Fibroblast of the aortic adventitia (primary cell): ENCODE data around the gene PTH. TPM values are rescaled to one million over a fixed set of nuclear protein-coding genes. Genes with fewer than 3 reads are reported as not detected.

Experiments used
- DNase-seq: peaks from one replicate; pipeline ENCODE4 v3.0.0-alpha.2; 2010; ENCODE audit warnings: low read depth
- H3K4me3 ChIP-seq: 2 replicates; pipeline ENCODE4 v1.5.1; 2011; ENCODE audit warnings: low read depth, mild to moderate bottlenecking, control low read depth, low read length, moderate library complexity
- total RNA-seq: library from RNA; depleted of rRNA; stranded (reverse); fragments of >200 nt; gene quantifications from 2 replicates; pipeline ENCODE4 v1.2.3, GENCODE V29; 2012; ENCODE audit warnings: low replicate concordance
- TF ChIP-seq, protein P1 (sequence below): IDR thresholded peaks from 2 replicates; pipeline ENCODE4 v1.5.1; 2011; ENCODE audit warnings: mild to moderate bottlenecking, low read length, control low read depth, inconsistent platforms; ENCODE audit not compliant: insufficient read depth

The PTH gene
- total RNA-seq, 1 donor = not detected

DNA sequence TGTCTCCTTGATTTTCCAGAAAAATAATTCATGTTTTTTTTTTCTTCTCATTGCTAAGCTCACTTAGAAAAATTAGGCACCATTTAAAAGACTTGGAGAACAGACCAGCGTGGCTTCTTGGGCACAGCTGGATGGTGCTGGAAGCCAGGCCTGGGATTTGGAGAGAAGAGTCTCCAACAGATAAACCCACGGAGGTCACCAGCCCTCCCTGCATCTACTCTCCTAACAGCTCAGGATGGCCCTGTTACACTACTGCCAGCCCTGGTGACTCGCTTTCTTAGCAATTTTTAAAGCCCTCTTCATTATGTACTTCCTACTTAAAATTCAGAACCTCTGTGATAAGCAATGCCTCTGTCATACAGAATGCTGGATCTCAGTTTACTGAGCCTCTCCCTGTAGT is 1.7 kb downstream of the PTH start:
- DNase-seq = no peak
- TF ChIP-seq, protein P1, sequence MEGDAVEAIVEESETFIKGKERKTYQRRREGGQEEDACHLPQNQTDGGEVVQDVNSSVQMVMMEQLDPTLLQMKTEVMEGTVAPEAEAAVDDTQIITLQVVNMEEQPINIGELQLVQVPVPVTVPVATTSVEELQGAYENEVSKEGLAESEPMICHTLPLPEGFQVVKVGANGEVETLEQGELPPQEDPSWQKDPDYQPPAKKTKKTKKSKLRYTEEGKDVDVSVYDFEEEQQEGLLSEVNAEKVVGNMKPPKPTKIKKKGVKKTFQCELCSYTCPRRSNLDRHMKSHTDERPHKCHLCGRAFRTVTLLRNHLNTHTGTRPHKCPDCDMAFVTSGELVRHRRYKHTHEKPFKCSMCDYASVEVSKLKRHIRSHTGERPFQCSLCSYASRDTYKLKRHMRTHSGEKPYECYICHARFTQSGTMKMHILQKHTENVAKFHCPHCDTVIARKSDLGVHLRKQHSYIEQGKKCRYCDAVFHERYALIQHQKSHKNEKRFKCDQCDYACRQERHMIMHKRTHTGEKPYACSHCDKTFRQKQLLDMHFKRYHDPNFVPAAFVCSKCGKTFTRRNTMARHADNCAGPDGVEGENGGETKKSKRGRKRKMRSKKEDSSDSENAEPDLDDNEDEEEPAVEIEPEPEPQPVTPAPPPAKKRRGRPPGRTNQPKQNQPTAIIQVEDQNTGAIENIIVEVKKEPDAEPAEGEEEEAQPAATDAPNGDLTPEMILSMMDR = no peak
- no peak overlapping the region for H3K4me3 ChIP-seq

DNA sequence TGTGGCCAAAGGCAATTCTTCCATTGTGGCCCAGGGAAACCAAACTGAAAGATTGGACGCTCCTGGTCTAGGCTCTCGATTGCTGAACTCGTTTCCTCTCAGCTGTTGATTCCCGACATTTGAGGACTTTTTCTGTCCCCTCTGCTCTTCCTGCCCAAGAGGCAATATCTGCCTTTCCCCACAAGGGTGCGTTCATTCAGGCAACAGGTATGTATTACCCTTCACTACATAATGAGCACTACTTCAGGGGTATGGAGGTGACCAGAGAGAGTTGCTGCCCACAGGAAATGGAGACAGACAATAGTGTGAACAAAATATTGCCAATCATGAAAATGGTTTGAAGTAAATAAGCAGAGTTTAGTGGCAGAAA is 8.2 kb downstream of the PTH start:
- TF ChIP-seq, protein P1 = peak; percentile 47
- no peak overlapping the region for H3K4me3 ChIP-seq
- peak; percentile 12 for DNase-seq

DNA sequence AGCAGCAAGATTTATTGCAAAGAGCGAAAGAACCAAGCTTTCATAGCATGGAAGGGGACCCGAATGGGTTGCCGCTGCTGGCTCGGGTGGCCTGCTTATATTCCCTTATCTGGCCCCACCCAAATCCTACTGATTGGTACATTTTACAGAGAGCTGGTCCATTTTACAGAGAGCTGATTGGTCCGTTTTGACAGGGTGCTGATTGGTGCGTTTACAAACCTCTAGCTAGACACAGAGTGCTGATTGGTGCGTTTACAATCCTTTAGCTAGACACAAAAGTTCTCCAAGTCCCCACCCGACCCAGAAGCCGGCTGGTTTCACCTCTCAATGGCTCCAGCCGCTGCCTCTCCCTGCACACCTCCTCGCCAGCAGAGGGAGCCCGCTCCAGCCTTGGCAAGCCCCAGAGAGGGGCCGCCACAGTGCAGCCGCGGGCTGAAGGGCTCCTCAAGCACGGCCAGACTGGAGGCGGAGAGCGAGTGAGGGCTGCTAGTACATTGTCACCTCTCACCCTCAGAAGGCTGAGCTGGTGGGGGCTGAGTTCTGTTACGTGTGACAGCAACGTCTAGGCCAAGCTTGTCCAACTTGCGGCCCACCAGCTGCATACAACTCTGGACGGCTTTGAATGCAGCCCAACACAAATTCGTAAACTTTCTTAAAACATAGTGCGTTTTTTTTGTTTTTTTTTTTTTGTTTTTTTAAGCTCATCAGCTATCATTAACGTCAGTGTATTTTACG is 8.7 kb downstream of the PTH start:
- TF ChIP-seq, protein P1 = peak; percentile 36
- DNase-seq = peak; percentile 6
- H3K4me3 ChIP-seq = no peak overlapping the region

DNA sequence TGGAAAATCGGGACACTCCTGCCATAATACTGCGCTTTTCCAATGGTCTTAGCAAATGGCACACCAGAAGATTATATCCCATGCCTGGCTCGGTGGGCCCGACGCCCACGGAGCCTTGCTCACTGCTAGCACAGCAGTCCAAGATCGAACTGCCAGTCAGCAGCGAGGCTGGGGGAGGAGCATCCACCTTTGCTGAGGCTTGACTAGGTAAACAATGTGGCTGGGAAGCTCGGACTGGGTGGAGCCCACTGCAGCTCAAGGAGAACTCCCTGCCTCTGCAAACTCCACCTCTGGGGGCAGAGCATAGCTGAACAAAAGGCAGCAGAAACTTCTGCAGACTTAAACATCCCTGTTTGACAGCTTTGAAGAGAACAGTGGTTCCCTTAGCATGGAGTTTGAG is 15.6 kb downstream of the PTH start:
- TF ChIP-seq, protein P1 = no peak
- DNase-seq = no peak
- no peak overlapping the region for H3K4me3 ChIP-seq

DNA sequence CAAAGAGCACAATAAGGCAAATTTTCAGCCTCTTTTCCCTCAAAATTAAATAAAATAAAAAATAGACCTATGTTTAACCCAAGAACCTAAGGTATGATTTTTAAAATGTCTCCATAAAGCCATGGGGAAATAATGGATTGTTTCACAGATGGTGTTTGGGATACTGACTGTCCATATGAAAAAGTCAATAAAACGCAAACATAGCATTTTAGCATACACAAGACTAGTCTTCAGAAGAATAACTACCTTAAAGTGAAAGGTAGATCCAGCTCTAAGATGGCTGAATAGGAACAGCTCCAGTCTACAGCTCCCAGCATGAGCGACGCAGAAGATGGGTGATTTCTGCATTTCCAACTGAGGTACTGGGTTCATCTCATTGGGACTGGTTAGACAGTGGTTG is 16.1 kb downstream of the PTH start:
- TF ChIP-seq, protein P1 = no peak
- H3K4me3 ChIP-seq = no peak overlapping the region
- DNase-seq = no peak

DNA sequence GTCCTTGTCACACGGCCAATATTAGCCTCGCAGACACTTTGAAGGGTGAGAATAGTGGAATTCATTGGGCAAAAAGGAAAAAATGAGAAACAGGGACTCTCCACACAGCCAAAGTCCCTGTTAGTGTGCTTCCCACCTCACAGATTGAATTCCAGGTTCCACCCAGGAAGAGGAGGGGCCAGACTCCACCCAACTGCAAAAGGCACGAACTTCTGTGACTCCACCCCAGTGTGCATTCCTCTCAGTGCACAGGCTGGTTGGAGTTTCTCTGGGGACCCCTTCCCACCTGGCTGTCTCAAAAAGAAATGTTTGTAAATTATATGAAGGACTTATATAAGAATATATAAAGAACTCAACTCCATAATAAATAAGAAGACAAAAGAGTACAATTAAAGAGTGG is 20.7 kb downstream of the PTH start:
- TF ChIP-seq, protein P1 = no peak
- no peak for DNase-seq
- no peak overlapping the region for H3K4me3 ChIP-seq
